GM13976 (cell line): ENCODE data around the gene PROM2.

Experiments used
- DNase-seq: peaks from one replicate; pipeline ENCODE4 v3.0.0; 2012; ENCODE audit warnings: low spot score
- CTCF ChIP-seq: IDR thresholded peaks from 2 replicates; pipeline ENCODE4 v1.5.1; 2012; ENCODE audit warnings: borderline replicate concordance, mild to moderate bottlenecking; ENCODE audit not compliant: insufficient read depth; ENCODE audit errors: extremely low read depth, missing control alignments, control extremely low read depth
- in situ Hi-C: fragments of 300-500 bp; cut with MboI; formaldehyde crosslinking; loops from one replicate; pipeline ENCODE4 v1.12.0; 2022; ENCODE audit warnings: low sequenced_read_pairs, mixed read lengths, inconsistent platforms; ENCODE audit not compliant: unreplicated experiment

Gene PROM2

GRCh38 chr2:95299961-95300360, 25.7 kb downstream of the PROM2 start:
- no peak for TF ChIP-seq CTCF
- DNase-seq, result no peak
- in situ Hi-C loops, result no loop called here

- TF ChIP-seq CTCF, result no peak
- in situ Hi-C loops, result no loop called here
- DNase-seq, result no peak
Observed at GRCh38 chr2:95300450-95300849, 26.2 kb downstream of the PROM2 start.

- in situ Hi-C loops, result no loop called here
- TF ChIP-seq CTCF, result no peak
- DNase-seq, result no peak
Observed at GRCh38 chr2:95301186-95301585, 26.9 kb downstream of the PROM2 start.

GRCh38 chr2:95301876-95302641, 27.8 kb downstream of the PROM2 start:
- no peak for DNase-seq
- no peak for TF ChIP-seq CTCF
- in situ Hi-C loops, result no loop called here

- no peak for DNase-seq
- in situ Hi-C loops, result no loop called here
- no peak for TF ChIP-seq CTCF
Observed at GRCh38 chr2:95303191-95303919, 29.1 kb downstream of the PROM2 start.

- in situ Hi-C loops, result no loop called here
- no peak for TF ChIP-seq CTCF
- DNase-seq, result no peak
Observed at GRCh38 chr2:95305380-95306061, 31.3 kb downstream of the PROM2 start.
